Activated CD8-positive, alpha-beta T cell treated with anti-CD3 and anti-CD28 coated beads, Interleukin-2, amount 10 ng/mL, durations not matched to agents 7 days and 5 days (primary cell): ENCODE results near the gene MRPL50. TPM values are rescaled to one million over a fixed set of nuclear protein-coding genes. Genes with fewer than 3 reads are reported as not detected.

Experiments
- ATAC-seq: fragments of 150-1000 bp; cut with Tn5 transposase; one replicate; pipeline ENCODE4 v1.10.0; 2021; ENCODE audit warnings: moderate library complexity
- CTCF ChIA-PET: fragments of 350-600 bp; sonication (Branson Sonifier 250); formaldehyde crosslinking; loops from one replicate; lab custom pipeline; 2021; ENCODE audit warnings: antibody characterized with exemption; lab: Charles Lee
- POLR2A ChIA-PET: fragments of 350-600 bp; sonication (Branson Sonifier 250); formaldehyde crosslinking; loops from one replicate; lab custom pipeline; 2021; ENCODE audit warnings: antibody characterized with exemption; lab: Charles Lee
- DNase-seq: peaks from one replicate; pipeline ENCODE4 v3.0.0-alpha.2; 2020
- H3K27ac Mint-ChIP-seq: one replicate; pipeline ENCODE4 v1.8.0; 2021; ENCODE audit warnings: mild to moderate bottlenecking, mixed read lengths
- H3K27me3 Mint-ChIP-seq: one replicate; pipeline ENCODE4 v1.8.0; 2021; ENCODE audit warnings: low read depth, mixed read lengths
- H3K36me3 Mint-ChIP-seq: one replicate; pipeline ENCODE4 v1.8.0; 2021; ENCODE audit warnings: low read depth, mixed read lengths
- H3K4me1 Mint-ChIP-seq: one replicate; pipeline ENCODE4 v1.8.0; 2021; ENCODE audit warnings: low read depth, mixed read lengths
- H3K4me3 Mint-ChIP-seq: one replicate; pipeline ENCODE4 v1.8.0; 2021; ENCODE audit warnings: mild to moderate bottlenecking, mixed read lengths
- H3K9me3 Mint-ChIP-seq: one replicate; pipeline ENCODE4 v1.8.0; 2022; ENCODE audit warnings: mixed read lengths; ENCODE audit not compliant: insufficient read depth
- total RNA-seq, 2 experiments: library from RNA; stranded (reverse); gene quantifications; one replicate each; pipeline ENCODE4 v1.2.3, GENCODE V29; 2021

Gene MRPL50
- total RNA-seq: 10 to 100 TPM in 1 of 2 experiments, 1 to 10 TPM in 1; 9.4 to 10.2 TPM

GRCh38 chr9:101398068-101398929, at the start of gene MRPL50, which contains the start of gene ZNF189:
Gene MRPL50, minus strand, starts transcription at chr9:101398618. Its CDS starts 26 bp downstream, at chr9:101398592.
Gene ZNF189, plus strand, starts transcription at chr9:101398851. Its CDS starts 306 bp downstream, at chr9:101399157.
- ChIA-PET CTCF (interaction anchor here (1.1 to 2.0 kb wide), 3 partner anchors 10 to 131 kb away, joined by 3 to 20 read pairs (median 3); no protein-coding TSS in a partner anchor), POLR2A (interaction anchor here (0.6 to 2.2 kb wide), 10 partner anchors 9 to 136 kb away, joined by 3 to 9 read pairs (median 4); partner anchors contain the start of gene RNF20)
- no peaks in the 10 kb centered on the region for H3K27me3 Mint-ChIP-seq
- DNase-seq: peak; percentile 98
- H3K36me3 Mint-ChIP-seq: peaks cover 68% of the 10 kb centered on the region
- peak within 1 kb of the TSS; percentile 90 for H3K4me3 Mint-ChIP-seq
- H3K27ac Mint-ChIP-seq: peak within 1 kb of the TSS; percentile 97
- H3K4me1 Mint-ChIP-seq: peaks cover 38% of the 10 kb centered on the region
- H3K9me3 Mint-ChIP-seq: peaks cover 16% of the 10 kb centered on the region
- peak; percentile 97 for ATAC-seq

DNA sequence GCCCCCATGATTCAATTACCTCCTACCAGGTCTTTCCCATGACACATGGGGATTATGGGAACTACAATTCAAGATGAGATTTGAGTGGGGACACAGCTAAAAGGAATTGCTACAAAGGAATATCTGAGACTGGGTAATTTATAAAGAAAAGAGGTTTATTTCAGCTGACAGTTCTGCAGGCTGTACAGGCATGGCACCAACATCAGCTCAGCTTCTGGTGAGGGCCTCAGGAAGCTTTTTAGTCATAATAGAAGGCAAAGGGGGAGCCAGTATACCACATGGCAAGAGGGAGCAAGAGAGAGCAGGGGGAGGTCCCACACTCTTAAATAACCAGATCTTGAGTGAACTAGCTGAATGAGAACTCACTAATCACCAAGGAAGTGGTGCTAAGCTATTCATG, 48.3 kb upstream of the MRPL50 start:
- H3K4me3 Mint-ChIP-seq: no peak overlapping the region
- H3K4me1 Mint-ChIP-seq: peaks cover 4% of the 10 kb centered on the region
- H3K27ac Mint-ChIP-seq: no peak overlapping the region
- ATAC-seq: no peak
- ChIA-PET POLR2A (no interaction called here), CTCF (interaction anchor here (1.3 to 1.8 kb wide), 2 partner anchors 12 to 52 kb away, joined by 4 to 6 read pairs; no protein-coding TSS in a partner anchor)
- no peak for DNase-seq
- no peaks in the 10 kb centered on the region for H3K9me3 Mint-ChIP-seq
- no peaks in the 10 kb centered on the region for H3K36me3 Mint-ChIP-seq
- H3K27me3 Mint-ChIP-seq: peaks cover 34% of the 10 kb centered on the region

DNA sequence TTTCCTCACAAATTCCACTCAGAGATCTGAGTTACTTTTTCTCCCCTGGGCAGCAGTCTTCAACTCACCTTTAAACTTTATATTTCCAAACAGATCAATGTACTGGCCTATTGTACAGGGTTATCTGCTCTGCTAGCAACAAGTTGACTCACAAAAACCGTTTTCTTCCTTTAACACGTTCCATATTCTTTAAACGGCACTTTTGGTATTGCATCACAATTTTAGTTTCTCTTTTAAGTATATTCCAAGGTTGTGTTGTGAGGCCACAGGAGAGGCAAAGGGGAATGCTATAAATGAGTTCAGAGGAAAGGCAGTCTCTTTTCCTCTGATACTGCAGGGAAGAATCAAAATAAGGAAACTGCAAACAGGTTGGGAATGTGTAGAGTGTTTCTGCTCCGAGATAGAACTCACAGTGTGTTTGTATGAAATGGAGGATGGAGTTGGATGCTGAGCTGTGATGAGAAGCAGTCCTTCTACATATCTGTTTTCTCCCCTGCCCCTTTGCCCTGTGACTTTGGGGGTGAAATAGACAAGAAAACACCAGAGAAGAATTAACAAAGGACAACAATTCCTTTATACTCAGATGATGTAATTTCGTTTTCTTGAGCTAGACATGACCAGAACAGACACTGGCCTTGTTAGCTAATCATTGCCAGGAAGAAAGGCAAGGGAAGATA, 47.1 kb upstream of the MRPL50 start:
- CTCF ChIA-PET: interaction anchor here (1.3 to 1.8 kb wide), 2 partner anchors 14 to 53 kb away, joined by 4 to 6 read pairs; no protein-coding TSS in a partner anchor
- DNase-seq (no peak), ATAC-seq (no peak)
- Mint-ChIP-seq H3K4me1 (peaks cover 4% of the 10 kb centered on the region), H3K27ac (no peak overlapping the region), H3K9me3 (no peaks in the 10 kb centered on the region), H3K27me3 (peaks cover 28% of the 10 kb centered on the region), H3K4me3 (no peak overlapping the region), H3K36me3 (no peaks in the 10 kb centered on the region)
- POLR2A ChIA-PET: no interaction called here

DNA sequence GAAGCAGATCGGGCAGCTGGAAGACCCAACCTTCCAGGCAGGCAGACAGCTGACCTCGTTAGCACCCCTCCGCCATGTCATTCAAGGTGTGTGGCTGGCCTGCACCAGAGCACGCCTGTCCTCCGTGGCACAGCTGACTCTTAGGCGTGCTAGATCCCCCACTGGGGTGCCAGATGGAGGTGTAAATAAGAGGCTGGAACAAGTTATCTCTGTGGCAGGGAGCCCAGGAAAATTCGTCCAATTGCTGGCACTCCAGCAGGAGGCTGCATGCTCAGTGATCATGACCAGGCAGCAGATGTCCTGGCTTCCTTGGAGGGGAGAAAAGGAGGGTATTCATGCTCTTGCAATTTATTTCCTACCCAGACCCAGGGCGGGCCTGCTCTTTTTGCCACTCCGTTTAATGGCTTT, 45.0 kb upstream of the MRPL50 start:
- no peak overlapping the region for H3K4me3 Mint-ChIP-seq
- no peaks in the 10 kb centered on the region for H3K36me3 Mint-ChIP-seq
- ChIA-PET CTCF (interaction anchor here (1.0 kb wide), 1 partner anchor 87 kb away, joined by 3 read pairs; no protein-coding TSS in a partner anchor), POLR2A (no interaction called here)
- H3K4me1 Mint-ChIP-seq: no peaks in the 10 kb centered on the region
- no peak overlapping the region for H3K27ac Mint-ChIP-seq
- peaks cover 18% of the 10 kb centered on the region for H3K27me3 Mint-ChIP-seq
- ATAC-seq (no peak), DNase-seq (no peak)
- H3K9me3 Mint-ChIP-seq: no peaks in the 10 kb centered on the region

- H3K9me3 Mint-ChIP-seq: no peaks in the 10 kb centered on the region
- CTCF ChIA-PET: interaction anchor here (1.0 kb wide), 1 partner anchor 87 kb away, joined by 3 read pairs; no protein-coding TSS in a partner anchor
- no peak for DNase-seq
- H3K27ac Mint-ChIP-seq: no peak overlapping the region
- POLR2A ChIA-PET: no interaction called here
- no peaks in the 10 kb centered on the region for H3K4me1 Mint-ChIP-seq
- ATAC-seq: no peak
- H3K36me3 Mint-ChIP-seq: no peaks in the 10 kb centered on the region
- no peak overlapping the region for H3K4me3 Mint-ChIP-seq
- H3K27me3 Mint-ChIP-seq: peaks cover 16% of the 10 kb centered on the region
These were observed 44.3 kb upstream of the MRPL50 start for GRCh38 chr9:101442736-101443135.

DNA sequence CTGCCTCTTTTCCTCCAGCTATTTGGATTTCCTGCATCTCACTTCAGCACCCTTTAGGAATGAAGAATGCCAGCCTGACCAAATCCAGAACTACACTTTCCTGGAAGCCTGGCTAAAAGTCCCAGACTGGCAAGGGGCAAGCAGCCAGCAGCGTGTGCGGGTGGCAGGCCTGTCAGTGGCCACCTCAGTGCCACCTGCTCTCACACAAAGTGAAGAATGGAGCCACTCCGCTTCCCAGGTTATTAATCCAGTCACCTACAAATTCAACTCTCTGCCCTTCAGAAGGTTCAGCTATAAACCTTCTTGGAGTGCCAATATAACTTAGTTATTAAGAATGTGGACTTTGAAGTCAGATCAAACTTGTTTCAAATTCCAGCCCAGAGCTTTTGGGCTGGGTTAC, 43.9 kb upstream of the MRPL50 start:
- ChIA-PET POLR2A (no interaction called here), CTCF (no interaction called here)
- no peak overlapping the region for H3K27ac Mint-ChIP-seq
- no peak overlapping the region for H3K4me3 Mint-ChIP-seq
- DNase-seq: no peak
- H3K27me3 Mint-ChIP-seq: peaks cover 17% of the 10 kb centered on the region
- H3K36me3 Mint-ChIP-seq: no peaks in the 10 kb centered on the region
- no peaks in the 10 kb centered on the region for H3K4me1 Mint-ChIP-seq
- no peak for ATAC-seq
- H3K9me3 Mint-ChIP-seq: no peaks in the 10 kb centered on the region

- CTCF ChIA-PET: interaction anchor here (1.0 kb wide), 1 partner anchor 127 kb away, joined by 3 read pairs; no protein-coding TSS in a partner anchor
- Mint-ChIP-seq H3K27me3 (peaks cover 12% of the 10 kb centered on the region), H3K4me1 (no peaks in the 10 kb centered on the region)
These were observed 42.4 kb upstream of the MRPL50 start for GRCh38 chr9:101440714-101441230.

GRCh38 chr9:101438523-101438922, 40.1 kb upstream of the MRPL50 start:
- ChIA-PET POLR2A (no interaction called here), CTCF (interaction anchor here (1.6 kb wide), 1 partner anchor 11 kb away, joined by 4 read pairs; no protein-coding TSS in a partner anchor)
- Mint-ChIP-seq H3K4me1 (no peaks in the 10 kb centered on the region), H3K27ac (no peak overlapping the region), H3K4me3 (no peak overlapping the region), H3K27me3 (peaks cover 7% of the 10 kb centered on the region), H3K9me3 (no peaks in the 10 kb centered on the region), H3K36me3 (no peaks in the 10 kb centered on the region)
- ATAC-seq: no peak
- no peak for DNase-seq

More at GRCh38 chr9:101440714-101441230, 42.4 kb upstream of the MRPL50 start:
- ATAC-seq: no peak
- Mint-ChIP-seq H3K36me3 (no peaks in the 10 kb centered on the region), H3K27ac (no peak overlapping the region), H3K9me3 (no peaks in the 10 kb centered on the region), H3K4me3 (no peak overlapping the region)
- DNase-seq: no peak
- POLR2A ChIA-PET: no interaction called here

DNA sequence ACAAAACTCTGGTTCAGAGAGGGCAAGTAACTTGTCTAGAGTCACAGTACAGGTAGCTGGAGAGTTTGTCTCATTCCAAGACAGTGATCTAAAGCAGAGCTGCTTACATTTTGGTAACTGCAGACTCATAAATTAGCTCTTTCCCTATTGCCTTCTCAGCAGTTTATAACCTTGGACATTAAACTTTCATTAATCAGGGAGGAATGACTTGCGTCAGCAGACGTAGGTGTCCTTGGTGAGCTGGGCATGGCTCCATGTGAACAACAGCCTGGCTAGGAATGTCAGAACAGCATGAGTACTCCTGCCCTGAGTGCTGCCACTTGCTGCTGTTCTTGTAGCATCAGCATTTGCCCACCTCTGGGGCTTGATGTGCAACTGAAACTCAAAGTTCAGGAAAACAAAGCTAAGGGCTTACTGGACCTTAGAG, 39.4 kb upstream of the MRPL50 start:
- Mint-ChIP-seq H3K36me3 (no peaks in the 10 kb centered on the region), H3K27ac (no peak overlapping the region), H3K4me1 (no peaks in the 10 kb centered on the region), H3K4me3 (no peak overlapping the region), H3K9me3 (no peaks in the 10 kb centered on the region), H3K27me3 (peaks cover 7% of the 10 kb centered on the region)
- no peak for ATAC-seq
- POLR2A ChIA-PET: no interaction called here
- DNase-seq: no peak
- CTCF ChIA-PET: interaction anchor here (1.6 kb wide), 1 partner anchor 11 kb away, joined by 4 read pairs; no protein-coding TSS in a partner anchor

DNA sequence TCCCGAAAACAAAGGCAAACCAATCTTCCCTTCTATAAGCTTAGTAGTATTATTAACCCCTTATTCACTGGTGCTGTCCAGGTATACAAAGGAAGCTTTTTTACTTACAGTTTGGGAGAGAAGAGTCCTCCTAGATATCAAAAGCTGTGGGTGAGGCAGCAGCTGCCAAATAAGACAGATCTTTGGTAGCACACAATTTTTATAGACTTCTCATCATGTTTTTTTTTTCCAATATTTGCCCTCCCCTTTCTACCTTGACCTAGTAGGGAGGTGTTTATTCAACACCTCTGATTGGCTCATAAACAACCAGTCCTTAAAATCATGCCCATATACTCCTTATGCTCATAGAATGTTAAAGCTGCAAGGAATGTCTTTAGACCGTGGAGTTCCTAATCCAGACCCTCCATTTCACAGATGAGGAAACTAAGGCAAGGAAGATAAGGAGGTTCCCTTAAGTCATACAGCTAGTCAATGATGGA, 37.2 kb upstream of the MRPL50 start, which contains the start of gene ALDOB:
Gene ALDOB, minus strand, starts transcription at position 174 of the 479 bp plus-strand sequence. CDS start 4,887 bp downstream, outside the sequence.
- CTCF ChIA-PET: no interaction called here

DNA sequence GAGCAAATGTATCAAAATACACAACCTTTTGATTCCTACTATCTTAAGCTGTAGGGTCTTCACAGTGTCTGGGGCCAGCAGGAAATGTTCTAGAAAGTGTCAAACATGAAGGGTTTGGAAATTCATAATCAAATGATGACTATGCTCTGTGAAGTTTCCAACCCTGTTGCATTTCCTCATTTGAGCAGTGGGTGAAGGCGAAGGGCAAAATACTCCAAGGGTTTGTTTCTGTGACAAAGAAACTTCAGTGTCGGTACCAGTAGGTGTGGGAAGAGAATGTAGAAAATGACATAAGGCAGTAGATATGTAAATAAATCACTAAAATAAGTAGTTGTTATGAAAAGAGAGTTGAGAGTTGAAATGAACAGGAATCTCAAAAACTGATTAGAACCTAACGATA, 36.6 kb upstream of the MRPL50 start:
- H3K4me3 Mint-ChIP-seq: no peak overlapping the region
- no peaks in the 10 kb centered on the region for H3K9me3 Mint-ChIP-seq
- H3K4me1 Mint-ChIP-seq: no peaks in the 10 kb centered on the region
- peaks cover 7% of the 10 kb centered on the region for H3K27me3 Mint-ChIP-seq
- POLR2A ChIA-PET: no interaction called here
- CTCF ChIA-PET: no interaction called here
- H3K27ac Mint-ChIP-seq: no peak overlapping the region
- H3K36me3 Mint-ChIP-seq: no peaks in the 10 kb centered on the region
- no peak for DNase-seq
- ATAC-seq: no peak

More for the DNA sequence above, 37.2 kb upstream of the MRPL50 start, which contains the start of gene ALDOB:
- Mint-ChIP-seq H3K36me3 (no peaks in the 10 kb centered on the region), H3K4me1 (no peaks in the 10 kb centered on the region), H3K27ac (no peak within 1 kb of the TSS), H3K9me3 (no peaks in the 10 kb centered on the region), H3K4me3 (no peak within 1 kb of the TSS), H3K27me3 (peaks cover 7% of the 10 kb centered on the region)
- ATAC-seq (no peak), DNase-seq (no peak)
- POLR2A ChIA-PET: no interaction called here
